ENCODE results near the gene MEAF6. TPM values are rescaled to one million over a fixed set of nuclear protein-coding genes. Genes with fewer than 3 reads are reported as not detected.
A peak's percentile ranks its signal among the peaks of the same experiment; 100 is the strongest.

Gene MEAF6
- total and polyA plus RNA-seq, 2 donors (not counting 3 experiments of a cell fraction or from before 2014, with no cell fraction given): 28.0 to 62.5 TPM

DNA sequence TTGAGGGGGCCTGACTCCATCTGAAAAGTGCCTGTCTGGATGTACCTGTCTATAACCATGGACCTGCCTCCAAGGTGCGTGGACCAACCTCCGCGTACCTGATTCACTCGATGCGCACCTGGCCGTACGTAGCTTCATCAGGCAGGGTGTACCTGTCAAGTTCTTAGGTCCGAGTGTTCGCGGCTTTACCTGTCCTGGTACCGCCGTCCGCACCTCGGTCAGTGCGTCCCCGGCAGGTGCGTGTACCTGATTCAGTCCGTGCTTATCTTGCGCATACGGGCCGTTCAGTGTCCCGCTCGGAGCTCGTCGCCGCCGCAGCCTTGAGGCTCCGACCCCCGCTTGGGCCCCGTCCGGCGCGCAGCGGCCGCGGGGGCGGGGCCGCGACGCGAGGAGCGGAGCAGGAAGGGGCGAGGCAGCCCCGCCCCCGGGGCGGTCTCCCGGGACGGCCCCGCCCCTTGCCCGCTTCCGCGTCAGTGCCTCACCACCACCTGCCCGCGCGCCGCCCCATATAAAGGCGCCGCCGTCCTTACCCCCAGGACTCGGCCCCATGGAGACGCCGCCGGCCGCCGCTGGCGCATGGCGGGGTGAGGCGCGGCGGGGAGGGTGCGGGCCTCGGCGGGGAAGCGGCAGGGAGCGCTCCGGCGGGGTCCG, 40.4 kb downstream of the MEAF6 start, which contains the start of gene ZC3H12A:
Gene ZC3H12A (plus strand): TSS at position 535 of the 651 bp plus-strand sequence. CDS start 917 bp downstream, outside the sequence.
- Histone ChIP-seq H3K9me1 (replicated peaks; ENCODE audit: control insufficient read depth, extremely low read depth, insufficient read depth, low read length) (no peaks in the 10 kb centered on the region), H3K79me2 (ENCODE audit: control insufficient read depth, insufficient read depth, low read length) (peaks cover 42% of the 10 kb centered on the region), H3K4me1 (ENCODE audit: control insufficient read depth, extremely low read depth, insufficient read depth, low read length) (peaks cover 72% of the 10 kb centered on the region), H3K27me3 (ENCODE audit: control insufficient read depth in 2 of 2, insufficient read depth in 2 of 2, low read length in 2 of 2) (no peaks in the 10 kb centered on the region), H3K36me3 (ENCODE audit: control insufficient read depth in 2 of 2, extremely low read depth in 1 of 2, insufficient read depth in 2 of 2, low read length in 2 of 2) (peaks cover 0 to 3% of the 10 kb centered on the region in 2 experiments), H3K9ac (replicated peaks; ENCODE audit: extremely low read depth, insufficient read depth, low read length) (peak within 1 kb of the TSS; percentile 74), H4K20me1 (replicated peaks; ENCODE audit: control insufficient read depth, extremely low read depth, insufficient read depth, low read length) (no peaks in the 10 kb centered on the region), H3K9me3 (replicated peaks; ENCODE audit: control insufficient read depth, insufficient read depth, low read length) (no peaks in the 10 kb centered on the region), H3K27ac (ENCODE audit: insufficient read depth, low read depth, low read length) (peak within 1 kb of the TSS; percentile 65), H3K4me3 (replicated peaks in 1 of 3; ENCODE audit: insufficient read depth in 1 of 3, low read depth in 1 of 3, low read length in 3 of 3) (peak within 1 kb of the TSS; percentile 47 to 69 (median 55)), H3K4me2 (ENCODE audit: insufficient read depth, low read length) (peak within 1 kb of the TSS; percentile 64), H2AFZ (ENCODE audit: low read depth, low read length) (peak within 1 kb of the TSS; percentile 47)
- ChIA-PET POLR2A (interaction anchor here (0.6 to 4.1 kb wide), 3 partner anchors 12 to 457 kb away, joined by 3 to 27 read pairs (median 3); no protein-coding TSS in a partner anchor), CTCF (interaction anchor here (1.7 to 8.9 kb wide), 3 partner anchors 12 to 898 kb away, joined by 4 to 158 read pairs (median 8); no protein-coding TSS in a partner anchor)
- TF ChIP-seq GATA2 (IDR thresholded peaks at IDR 0.05; ENCODE audit: insufficient read depth, insufficient read length, low read depth, low read length) (no peak), MYC (IDR thresholded peaks at IDR 0.05; ENCODE audit: low read depth, low read length) (no peak), CTCF (IDR thresholded peaks at IDR 0.05; ENCODE audit: extremely low read depth in 1 of 2, insufficient read depth in 1 of 2, low read depth in 1 of 2, low read length in 2 of 2) (no peak), JUN (IDR thresholded peaks at IDR 0.05; ENCODE audit: borderline replicate concordance, insufficient read depth, insufficient read length, low read depth) (no peak), POLR2AphosphoS5 (IDR thresholded peaks at IDR 0.05; ENCODE audit: insufficient read depth, low read depth, low read length) (peak; percentile 98), POLR2A (IDR thresholded peaks at IDR 0.05; ENCODE audit: low read depth, low read length) (peak; percentile 97), MAX (IDR thresholded peaks at IDR 0.05; ENCODE audit: insufficient read depth, insufficient read length) (no peak), FOS (IDR thresholded peaks at IDR 0.05; ENCODE audit: borderline replicate concordance, insufficient read depth, low read length) (no peak), EZH2 (IDR thresholded peaks at IDR 0.05; ENCODE audit: borderline replicate concordance, low read depth, low read length, severe bottlenecking) (no peak)
- no TSS peak for BruUV-seq (replicated peaks)
- dilution Hi-C loops (cut with MboI; ENCODE audit: extremely low pct_ligation_motif_present, low sequenced_read_pairs): no loop called here
- intact Hi-C loops (cut with micrococcal nuclease): loop anchor here (5.0 to 10.0 kb wide), 2 partner anchors 333 to 391 kb away; partner anchors contain the start of genes C1orf122 and YRDC
- peak; percentile 84 for DNase-seq (ENCODE audit: low read depth, low spot score)
- peak; percentile 54 for FAIRE-seq

Measured in endothelial cell of umbilical vein (primary cell).